Left renal cortex interstitium (tissue), 4 donors: ENCODE data around the gene PNPLA7. TPM values are rescaled to one million over a fixed set of nuclear protein-coding genes. Genes with fewer than 3 reads are reported as not detected.

Experiments
- polyA plus RNA-seq, 4 donors: library from polyadenylated mRNA; unstranded; fragments of 120-200 nt; gene quantifications; one replicate each; pipeline ENCODE4 v1.2.1, GENCODE V29; 2013; ENCODE audit not compliant: insufficient read length in 4 of 4

PNPLA7 gene
- polyA plus RNA-seq, 4 donors, result 1.4 to 3.9 (median 2.7) TPM

Other genes with a start within 250 kb of the PNPLA7 start
- 1 to 10 TPM; 5.7 to 8.5 (median 8.2) TPM for gene NRARP, start 248.1 kb downstream of the PNPLA7 start, polyA plus RNA-seq
- 10 to 100 TPM in 3 of 4 donors, 1 to 10 TPM in 1; 8.1 to 26.1 (median 19.7) TPM for gene EXD3, start 127.2 kb downstream of the PNPLA7 start, polyA plus RNA-seq
- gene NOXA1, start 127.0 kb downstream of the PNPLA7 start, polyA plus RNA-seq, result 10 to 100 TPM in 1 of 4 donors, 1 to 10 TPM in 3; 4.3 to 13.1 (median 9.1) TPM
- under 1 TPM; 0.35 to 0.74 (median 0.64) TPM for gene ENTPD8, start 109.0 kb downstream of the PNPLA7 start, polyA plus RNA-seq
- 10 to 100 TPM; 48.1 to 52.4 (median 49.4) TPM for gene NSMF, start 91.1 kb downstream of the PNPLA7 start, polyA plus RNA-seq
- gene MRPL41, start 1.5 kb upstream of the PNPLA7 start, polyA plus RNA-seq, result 10 to 100 TPM; 15.1 to 31.1 (median 25.3) TPM
- gene DPH7, start 28.5 kb upstream of the PNPLA7 start, polyA plus RNA-seq, result 10 to 100 TPM; 34.9 to 74.0 (median 52.8) TPM
- gene ZMYND19, start 40.1 kb upstream of the PNPLA7 start, polyA plus RNA-seq, result 10 to 100 TPM; 17.6 to 26.5 (median 23.4) TPM
- 10 to 100 TPM; 25.4 to 49.0 (median 37.0) TPM for gene ARRDC1, start 55.3 kb upstream of the PNPLA7 start, polyA plus RNA-seq
- gene EHMT1, start 68.6 kb upstream of the PNPLA7 start, polyA plus RNA-seq, result 10 to 100 TPM; 64.0 to 89.3 (median 74.9) TPM